NCI-H1930 (cell line): ENCODE measurements around the gene B3GNT2.

Source experiments
- DNase-seq, 2 experiments: peaks; one replicate each; lab custom pipeline; 2025; lab: John Stamatoyannopoulos, UW

The B3GNT2 gene

GRCh38 chr2:62205554-62205953, 9.6 kb downstream of the B3GNT2 start:
- no peak for DNase-seq

- DNase-seq: no peak
Observed at GRCh38 chr2:62206024-62206423, 10.1 kb downstream of the B3GNT2 start.

- no peak for DNase-seq
Observed at GRCh38 chr2:62207491-62207890, 11.6 kb downstream of the B3GNT2 start.

GRCh38 chr2:62208074-62208757, 12.3 kb downstream of the B3GNT2 start:
- no peak for DNase-seq

- DNase-seq: no peak
Observed at GRCh38 chr2:62208758-62209114, 12.8 kb downstream of the B3GNT2 start.

GRCh38 chr2:62209427-62209991, 13.6 kb downstream of the B3GNT2 start:
- DNase-seq: no peak

GRCh38 chr2:62215306-62216064, 19.6 kb downstream of the B3GNT2 start:
- DNase-seq: no peak

- DNase-seq: no peak
Observed at GRCh38 chr2:62216113-62216512, 20.2 kb downstream of the B3GNT2 start.

- no peak for DNase-seq
Observed at GRCh38 chr2:62216616-62217015, 20.7 kb downstream of the B3GNT2 start.

- DNase-seq: no peak
Observed at GRCh38 chr2:62217421-62217820, 21.5 kb downstream of the B3GNT2 start.

GRCh38 chr2:62217970-62218369, 22.1 kb downstream of the B3GNT2 start:
- DNase-seq: no peak

- no peak for DNase-seq
Observed at GRCh38 chr2:62219407-62220159, 23.7 kb downstream of the B3GNT2 start.

GRCh38 chr2:62221141-62221540, 25.2 kb downstream of the B3GNT2 start:
- DNase-seq: no peak

- DNase-seq: no peak
Observed at GRCh38 chr2:62222171-62222570, 26.3 kb downstream of the B3GNT2 start.

- DNase-seq: no peak
Observed at GRCh38 chr2:62222674-62223073, 26.8 kb downstream of the B3GNT2 start.

GRCh38 chr2:62224976-62225375, 29.1 kb downstream of the B3GNT2 start:
- no peak for DNase-seq

GRCh38 chr2:62227386-62228075, 31.6 kb downstream of the B3GNT2 start:
- no peak for DNase-seq

GRCh38 chr2:62229082-62229605, 33.2 kb downstream of the B3GNT2 start:
- no peak for DNase-seq

GRCh38 chr2:62231541-62231940, 35.6 kb downstream of the B3GNT2 start:
- no peak for DNase-seq

- no peak for DNase-seq
Observed at GRCh38 chr2:62234755-62235655, 39.1 kb downstream of the B3GNT2 start.

- DNase-seq: no peak
Observed at GRCh38 chr2:62236499-62236898, 40.6 kb downstream of the B3GNT2 start.
